ENCODE data around the gene TTC33.
"Not testable (repeated sequence)": the region's sequence is repeated elsewhere in the genome, so short reads cannot be mapped to it uniquely, and the experiment has no call there.

The TTC33 gene

GRCh38 chr5:40779561-40779960 is 23.8 kb upstream of the TTC33 start:
- no peak for ATAC-seq

- ATAC-seq: no peak
Observed at GRCh38 chr5:40778133-40778532, 22.4 kb upstream of the TTC33 start.

- no peak for ATAC-seq
Observed at GRCh38 chr5:40776658-40776977, 20.9 kb upstream of the TTC33 start.

- ATAC-seq: no peak
Observed at GRCh38 chr5:40775846-40776657, 20.3 kb upstream of the TTC33 start.

GRCh38 chr5:40775085-40775845 is 19.5 kb upstream of the TTC33 start:
- ATAC-seq: no peak

- no peak for ATAC-seq
Observed at GRCh38 chr5:40774623-40775022, 18.9 kb upstream of the TTC33 start.

GRCh38 chr5:40770764-40771163 is 15.0 kb upstream of the TTC33 start:
- no peak for ATAC-seq

- no peak for ATAC-seq
Observed at GRCh38 chr5:40762705-40763104, 6.9 kb upstream of the TTC33 start.

- no peak for ATAC-seq
Observed at GRCh38 chr5:40757400-40757799, 1.6 kb upstream of the TTC33 start.

- ATAC-seq: peak; percentile 65 to 70
Observed at GRCh38 chr5:40755093-40755406, 711 bp downstream of the TTC33 start.

- peak; percentile 11 to 28 for ATAC-seq
Observed at GRCh38 chr5:40754381-40755092, 1.2 kb downstream of the TTC33 start.

GRCh38 chr5:40746703-40747102 is 9.1 kb downstream of the TTC33 start:
- ATAC-seq: no peak

GRCh38 chr5:40743771-40744170 is 12.0 kb downstream of the TTC33 start:
- no peak for ATAC-seq

GRCh38 chr5:40738502-40738901 is 17.3 kb downstream of the TTC33 start:
- no peak for ATAC-seq

- peak; percentile 56 to 76 for ATAC-seq
Observed at GRCh38 chr5:40736103-40736875, 19.5 kb downstream of the TTC33 start.

- ATAC-seq: no peak
Observed at GRCh38 chr5:40735609-40736008, 20.2 kb downstream of the TTC33 start.

GRCh38 chr5:40734986-40735385 is 20.8 kb downstream of the TTC33 start:
- ATAC-seq: no peak

GRCh38 chr5:40733879-40734563 is 21.7 kb downstream of the TTC33 start:
- ATAC-seq: no peak

GRCh38 chr5:40733434-40733833 is 22.3 kb downstream of the TTC33 start:
- no peak for ATAC-seq

- ATAC-seq: not testable (repeated sequence)
Observed at GRCh38 chr5:40722497-40722911, 33.3 kb downstream of the TTC33 start.

GRCh38 chr5:40720069-40720468 is 35.7 kb downstream of the TTC33 start:
- no peak for ATAC-seq

GRCh38 chr5:40717281-40717680 is 38.5 kb downstream of the TTC33 start:
- no peak for ATAC-seq

Measured in activated CD4-positive, CD25-positive, alpha-beta regulatory T cell treated with anti-CD3 and anti-CD28 coated beads, Interleukin-2, amount 50 U/mL, for 24 hours (primary cell).